GM12878 (cell line): ENCODE data around the gene C1orf50. TPM values are rescaled to one million over a fixed set of nuclear protein-coding genes. Genes with fewer than 3 reads are reported as not detected.

Experiments used
- ATAC-seq: fragments of 200-7000 bp; cut with Tn5 transposase; 3 replicates; pipeline ENCODE4 v1.9.1; 2020; ENCODE audit warnings: mild to moderate bottlenecking, moderate library complexity
- BruUV-seq: library from RNA; stranded (reverse); fragments of 400-500 nt; replicated peaks from 2 replicates; lab custom pipeline; 2021; lab: Mats Ljungman, UMichigan
- CTCF ChIA-PET: fragments of 300-600 bp; sonication (Branson Sonifier 250); formaldehyde crosslinking; extraction: SDS; loops from one replicate; lab custom pipeline; 2021; ENCODE audit warnings: inconsistent platforms; lab: Yijun Ruan, JAX
- POLR2A ChIA-PET: fragments of 350-600 bp; formaldehyde crosslinking; extraction: SDS; loops from one replicate; lab custom pipeline; 2021; ENCODE audit warnings: inconsistent platforms; lab: Charles Lee
- RAD21 ChIA-PET: fragments of 300-600 bp; sonication (Branson Sonifier 250); formaldehyde crosslinking; loops from one replicate; lab custom pipeline; 2023; ENCODE audit warnings: antibody characterized with exemption; ENCODE audit not compliant: unreplicated experiment; lab: Charles Lee
- SMC1A ChIA-PET: fragments of 300-600 bp; sonication (Branson Sonifier 250); formaldehyde crosslinking; loops from one replicate; lab custom pipeline; 2023; ENCODE audit not compliant: unreplicated experiment, uncharacterized antibody; lab: Charles Lee
- DNase-seq: peaks from one replicate; pipeline ENCODE4 v3.0.0-alpha.2; 2011; ENCODE audit warnings: low read depth, low spot score
- FAIRE-seq: peaks from 3 replicates; lab custom pipeline; 2011; peaks lifted over from hg19 to GRCh38; lab: Jason Lieb, UNC
- H2AFZ ChIP-seq: 2 replicates; pipeline ENCODE4 v1.6.0; 2011; ENCODE audit warnings: low read depth, low read length, control low read depth; ENCODE audit not compliant: control insufficient read depth
- H3K27ac ChIP-seq: 2 replicates; pipeline ENCODE4 v1.5.1; 2011; ENCODE audit warnings: control low read depth; ENCODE audit not compliant: control insufficient read depth, insufficient read depth
- H3K27me3 ChIP-seq, 2 experiments: replicated peaks in 1 of 2; 2 replicates each; pipeline versions ENCODE4 v1.6.0 to v1.6.1; 2011; ENCODE audit warnings: low read length in 1 of 2; ENCODE audit not compliant: control insufficient read depth in 2 of 2, insufficient read depth in 2 of 2
- H3K36me3 ChIP-seq, 2 experiments: 2 replicates each; pipeline ENCODE4 v1.5.1; 2011; ENCODE audit warnings: low read length in 1 of 2; ENCODE audit not compliant: control insufficient read depth in 2 of 2, insufficient read depth in 2 of 2
- H3K4me1 ChIP-seq: 2 replicates; pipeline ENCODE4 v1.6.1; 2011; ENCODE audit warnings: mild to moderate bottlenecking, low read length, moderate library complexity, mixed read lengths; ENCODE audit not compliant: control insufficient read depth, insufficient read depth
- H3K4me2 ChIP-seq: 2 replicates; pipeline ENCODE4 v1.6.0; 2011; ENCODE audit warnings: control low read depth; ENCODE audit not compliant: control insufficient read depth, insufficient read depth
- H3K4me3 ChIP-seq: fragments of 200-600 bp; sonication (generic); 2 replicates; pipeline ENCODE4 v1.5.1; 2016
- H3K79me2 ChIP-seq: 2 replicates; pipeline ENCODE4 v1.6.0; 2011; ENCODE audit warnings: low read length; ENCODE audit not compliant: control insufficient read depth, insufficient read depth
- H3K9ac ChIP-seq: 2 replicates; pipeline ENCODE4 v1.8.0; 2011; ENCODE audit warnings: low read length, control low read depth, mixed read lengths; ENCODE audit not compliant: control insufficient read depth, insufficient read depth
- H3K9me3 ChIP-seq: replicated peaks from 3 replicates; pipeline ENCODE4 v1.5.1; 2011; ENCODE audit warnings: mild to moderate bottlenecking, low read length; ENCODE audit not compliant: control insufficient read depth, insufficient read depth
- H4K20me1 ChIP-seq: 2 replicates; pipeline ENCODE4 v1.6.0; 2011; ENCODE audit not compliant: control insufficient read depth, insufficient read depth
- E2F8 ChIP-seq: fragments of 450-650 bp; IDR thresholded peaks from 2 replicates; pipeline ENCODE4 v1.6.1; 2018; ENCODE audit warnings: mild to moderate bottlenecking, low read depth, moderate library complexity; ENCODE audit not compliant: partially characterized antibody
- EP300 ChIP-seq, 2 experiments: fragments of 150-350 bp in 1 of 2; IDR thresholded peaks; 2 replicates each; pipeline ENCODE4 v1.6.1; 2011 to 2012; ENCODE audit warnings: low read depth in 2 of 2, low read length in 2 of 2, borderline replicate concordance in 1 of 2, improper control_type of control experiment in 1 of 2, inconsistent platforms in 1 of 2; ENCODE audit not compliant: control insufficient read depth in 1 of 2
- ETV6 ChIP-seq, 2 experiments: fragments of 450-650 bp in 1 of 2; IDR thresholded peaks in 1 of 2; conservative IDR thresholded peaks in 1 of 2; 2 replicates each; pipeline ENCODE4 v1.6.1; 2014; ENCODE audit warnings: antibody characterized with exemption in 1 of 2, borderline replicate concordance in 1 of 2, low read depth in 1 of 2, mild to moderate bottlenecking in 1 of 2, moderate library complexity in 1 of 2
- NR2C2 ChIP-seq: IDR thresholded peaks from 2 replicates; pipeline ENCODE4 v1.6.1; 2011; ENCODE audit warnings: borderline replicate concordance, low read depth; ENCODE audit not compliant: control insufficient read depth, insufficient read length
- REST ChIP-seq: IDR thresholded peaks from 2 replicates; pipeline ENCODE4 v1.6.1; 2012; ENCODE audit warnings: mild to moderate bottlenecking, low read depth, low read length
- SMAD5 ChIP-seq: IDR thresholded peaks from 2 replicates; pipeline ENCODE4 v1.6.1; 2016; ENCODE audit warnings: antibody characterized with exemption, low read depth
- ZNF24 ChIP-seq: fragments of 450-650 bp; IDR thresholded peaks from 2 replicates; pipeline ENCODE4 v1.6.1; 2017; ENCODE audit warnings: antibody characterized with exemption, mild to moderate bottlenecking
- ZNF622 ChIP-seq: fragments of 450-650 bp; IDR thresholded peaks from 2 replicates; pipeline ENCODE4 v1.6.1; 2017; ENCODE audit warnings: mild to moderate bottlenecking, inconsistent platforms
- WGBS: methylation state at CpG from one replicate; pipeline ENCODE4 v1.1.6; 2016; ENCODE audit warnings: low lambda C conversion rate; ENCODE audit not compliant: insufficient replicate concordance, insufficient coverage; ENCODE audit errors: missing lambda C conversion rate; 5-methylcytosine and 5-hydroxymethylcytosine counted together
- in situ Hi-C: fragments of 300-500 bp; cut with MboI; formaldehyde crosslinking; loops from 9 replicates; pipeline ENCODE4 v1.14.3; 2018; ENCODE audit warnings: mixed read lengths
- intact Hi-C: fragments of 100-400 bp; cut with micrococcal nuclease; formaldehyde crosslinking; loops from one replicate; pipeline ENCODE4 v1.14.2; 2022; ENCODE audit not compliant: unreplicated experiment
- polyA plus RNA-seq, 11 experiments: library from polyadenylated mRNA; depleted of rRNA in 4 of 11; unstranded in 6 of 11; stranded (reverse) in 5 of 11; fragments of >200 nt; fragmentation: Nextera tagmentation in 4 of 11; fragmentation: Illumina TruSeq in 1 of 11; extraction: Ambion mirVana in 4 of 11; extraction: Trizol in 1 of 11; gene quantifications; 1 replicate in 1 of 11; 2 replicates in 10 of 11; pipeline versions ENCODE4 v1.2.1 to v1.2.3, GENCODE V29; 2011 to 2016; ENCODE audit warnings: inconsistent platforms in 2 of 11, missing spikeins in 2 of 11, low read depth in 1 of 11
- total RNA-seq, 4 experiments: library from RNA; depleted of rRNA in 3 of 4; stranded (reverse); fragments of >200 nt in 3 of 4; fragmentation: Illumina TruSeq in 1 of 4; extraction: Trizol in 1 of 4; gene quantifications; 2 replicates each; pipeline versions ENCODE4 v1.2.1 to v1.2.3, GENCODE V29; 2013 to 2021

C1orf50 gene
- total and polyA plus RNA-seq, 10 of the 15 experiments (the other 5 are each of a cell fraction or from before 2014, with no cell fraction given): 1.2 to 10.7 (median 6.7) TPM

GRCh38 chr1:42739753-42740700 lies 27.0 kb upstream of the C1orf50 start, which contains the start of gene CLDN19:
TSS of gene CLDN19 (minus strand) at chr1:42740236. CDS start at chr1:42740063, 173 bp downstream.
- no peak within 1 kb of the TSS for H3K4me2 ChIP-seq
- H3K79me2 ChIP-seq: no peaks in the 10 kb centered on the region
- TF ChIP-seq ZNF622 (no peak), E2F8 (no peak), ETV6 (conservative IDR thresholded peaks at IDR 0.05 in 1 of 2, IDR thresholded peaks at IDR 0.05 in 1 of 2; ENCODE audit: borderline replicate concordance in 1 of 2, low read depth in 1 of 2) (no peak), REST (no peak), ZNF24 (no peak), EP300 (IDR thresholded peaks at IDR 0.05; ENCODE audit: borderline replicate concordance in 1 of 2, control insufficient read depth in 1 of 2, low read depth in 2 of 2, low read length in 2 of 2) (no peak), NR2C2 (no peak), SMAD5 (no peak)
- ChIA-PET POLR2A (no interaction called here), CTCF (interaction anchor here (1.0 kb wide), 1 partner anchor 162 kb away, joined by 3 read pairs; no protein-coding TSS in a partner anchor), RAD21 (no interaction called here), SMC1A (no interaction called here)
- no peak within 1 kb of the TSS for H2AFZ ChIP-seq
- in situ Hi-C loops (loop anchor here (10.0 kb wide), 1 partner anchor 145 kb away; no protein-coding TSS in a partner anchor), intact Hi-C loops (no loop called here)
- H3K9ac ChIP-seq: no peak within 1 kb of the TSS
- FAIRE-seq (no peak), DNase-seq (no peak), ATAC-seq (no peak)
- no peaks in the 10 kb centered on the region for H3K36me3 ChIP-seq
- no peaks in the 10 kb centered on the region for H3K9me3 ChIP-seq
- 54% methylated on average over 25 of the region's 27 CpGs for WGBS
- H3K27ac ChIP-seq: no peak within 1 kb of the TSS
- no peaks in the 10 kb centered on the region for H4K20me1 ChIP-seq
- peaks cover 11% of the 10 kb centered on the region for H3K4me1 ChIP-seq
- H3K27me3 ChIP-seq: no peaks in the 10 kb centered on the region
- no TSS peak for BruUV-seq
- H3K4me3 ChIP-seq: no peak within 1 kb of the TSS
